ENCODE results near the gene PATJ.

DNA sequence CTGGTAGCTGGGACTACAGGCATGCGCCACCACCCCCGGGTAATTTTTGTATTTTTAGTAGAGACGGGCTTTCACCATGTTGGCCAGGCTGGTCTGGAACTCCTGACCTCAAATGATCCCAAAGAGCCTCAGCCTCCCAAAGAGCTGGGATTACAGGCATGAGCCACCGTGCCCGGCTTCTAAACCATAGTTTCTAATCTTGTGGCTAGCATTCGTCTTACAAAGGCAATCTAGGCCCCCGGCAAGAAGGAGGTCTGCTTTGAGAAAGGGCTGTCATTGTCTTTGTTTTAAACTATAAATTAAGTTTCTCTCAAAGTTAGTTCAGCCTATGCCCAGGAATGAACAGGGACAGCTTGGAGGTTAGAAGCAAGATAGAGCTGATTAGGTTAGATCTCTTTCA lies 442.1 kb downstream of the PATJ start:
- TF ChIP-seq, protein P1, sequence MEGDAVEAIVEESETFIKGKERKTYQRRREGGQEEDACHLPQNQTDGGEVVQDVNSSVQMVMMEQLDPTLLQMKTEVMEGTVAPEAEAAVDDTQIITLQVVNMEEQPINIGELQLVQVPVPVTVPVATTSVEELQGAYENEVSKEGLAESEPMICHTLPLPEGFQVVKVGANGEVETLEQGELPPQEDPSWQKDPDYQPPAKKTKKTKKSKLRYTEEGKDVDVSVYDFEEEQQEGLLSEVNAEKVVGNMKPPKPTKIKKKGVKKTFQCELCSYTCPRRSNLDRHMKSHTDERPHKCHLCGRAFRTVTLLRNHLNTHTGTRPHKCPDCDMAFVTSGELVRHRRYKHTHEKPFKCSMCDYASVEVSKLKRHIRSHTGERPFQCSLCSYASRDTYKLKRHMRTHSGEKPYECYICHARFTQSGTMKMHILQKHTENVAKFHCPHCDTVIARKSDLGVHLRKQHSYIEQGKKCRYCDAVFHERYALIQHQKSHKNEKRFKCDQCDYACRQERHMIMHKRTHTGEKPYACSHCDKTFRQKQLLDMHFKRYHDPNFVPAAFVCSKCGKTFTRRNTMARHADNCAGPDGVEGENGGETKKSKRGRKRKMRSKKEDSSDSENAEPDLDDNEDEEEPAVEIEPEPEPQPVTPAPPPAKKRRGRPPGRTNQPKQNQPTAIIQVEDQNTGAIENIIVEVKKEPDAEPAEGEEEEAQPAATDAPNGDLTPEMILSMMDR (IDR thresholded peaks at IDR 0.05; ENCODE audit: poor library complexity), result no peak
- no peak for TF ChIP-seq EZH2phosphoT487 (IDR thresholded peaks at IDR 0.05; ENCODE audit: low read depth, severe bottlenecking, unreplicated experiment)

Data from hepatocyte (in vitro differentiated cells).